Adrenal gland (tissue), 5 donors: Measurements from ENCODE around the gene SPRY1.

Experiments used
- POLR2A ChIP-seq, 2 donors: fragments of 450-650 bp; IDR thresholded peaks; one replicate each; pipeline ENCODE4 v1.6.1; 2017; ENCODE audit warnings: antibody characterized with exemption in 2 of 2, mild to moderate bottlenecking in 2 of 2, moderate library complexity in 1 of 2
- TF ChIP-seq, protein P1 (sequence below), 6 experiments: fragments of 450-650 bp in 4 of 6; fragments of 200-600 bp in 2 of 6; sonication (generic) in 1 of 6; IDR thresholded peaks; 1 replicate in 5 of 6; 2 replicates in 1 of 6; pipeline versions ENCODE4 v1.5.1 to v1.8.0; 2016 to 2021; ENCODE audit warnings: antibody characterized with exemption in 6 of 6, mild to moderate bottlenecking in 2 of 6, moderate library complexity in 1 of 6
- donor health status: DM: no; HTN: no; CAD: no.

DNA sequence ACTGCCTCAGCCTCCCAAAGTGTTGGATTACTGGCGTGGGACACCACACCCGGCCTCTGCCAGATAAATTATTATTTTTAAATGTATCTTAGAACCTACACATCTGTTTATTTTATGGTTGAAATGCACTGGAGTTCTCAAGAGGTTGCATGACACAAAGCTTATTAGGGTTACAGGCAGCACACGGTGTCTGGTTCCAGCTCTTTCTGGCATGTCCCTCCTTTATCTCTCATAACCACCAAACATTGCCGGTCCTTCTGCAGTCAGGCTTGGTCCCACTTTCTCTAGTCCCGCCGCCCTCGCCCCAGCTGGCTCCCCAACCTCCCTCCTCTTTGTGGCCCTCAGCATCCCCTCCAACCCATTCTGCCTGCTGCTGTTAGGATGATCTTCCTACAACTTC lies 39.7 kb upstream of the SPRY1 start:
- no peak for TF ChIP-seq POLR2A (IDR thresholded peaks at IDR 0.05)
- TF ChIP-seq, protein P1, sequence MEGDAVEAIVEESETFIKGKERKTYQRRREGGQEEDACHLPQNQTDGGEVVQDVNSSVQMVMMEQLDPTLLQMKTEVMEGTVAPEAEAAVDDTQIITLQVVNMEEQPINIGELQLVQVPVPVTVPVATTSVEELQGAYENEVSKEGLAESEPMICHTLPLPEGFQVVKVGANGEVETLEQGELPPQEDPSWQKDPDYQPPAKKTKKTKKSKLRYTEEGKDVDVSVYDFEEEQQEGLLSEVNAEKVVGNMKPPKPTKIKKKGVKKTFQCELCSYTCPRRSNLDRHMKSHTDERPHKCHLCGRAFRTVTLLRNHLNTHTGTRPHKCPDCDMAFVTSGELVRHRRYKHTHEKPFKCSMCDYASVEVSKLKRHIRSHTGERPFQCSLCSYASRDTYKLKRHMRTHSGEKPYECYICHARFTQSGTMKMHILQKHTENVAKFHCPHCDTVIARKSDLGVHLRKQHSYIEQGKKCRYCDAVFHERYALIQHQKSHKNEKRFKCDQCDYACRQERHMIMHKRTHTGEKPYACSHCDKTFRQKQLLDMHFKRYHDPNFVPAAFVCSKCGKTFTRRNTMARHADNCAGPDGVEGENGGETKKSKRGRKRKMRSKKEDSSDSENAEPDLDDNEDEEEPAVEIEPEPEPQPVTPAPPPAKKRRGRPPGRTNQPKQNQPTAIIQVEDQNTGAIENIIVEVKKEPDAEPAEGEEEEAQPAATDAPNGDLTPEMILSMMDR (IDR thresholded peaks at IDR 0.05) = no peak
